T-cell (primary cell): ENCODE measurements around the gene ABCC1. TPM values are rescaled to one million over a fixed set of nuclear protein-coding genes. Genes with fewer than 3 reads are reported as not detected.

Experiments
- ATAC-seq, 4 experiments: fragments of 200-7000 bp in 3 of 4; fragments of 150-1000 bp in 1 of 4; cut with Tn5 transposase; replicated peaks in 1 of 4; 1 replicate in 3 of 4; 2 replicates in 1 of 4; pipeline ENCODE4 v1.10.0; 2021; ENCODE audit warnings: moderate library complexity in 3 of 4, mild to moderate bottlenecking in 2 of 4, moderate number of reproducible peaks in 1 of 4
- CTCF ChIA-PET, 2 donors: fragments of 300-600 bp; sonication (Branson Sonifier 250); formaldehyde crosslinking; loops; one replicate each; lab custom pipeline; 2022; ENCODE audit warnings: antibody characterized with exemption in 2 of 2; lab: Charles Lee
- POLR2A ChIA-PET, 2 donors: fragments of 300-600 bp; sonication (Branson Sonifier 250); formaldehyde crosslinking; loops; one replicate each; lab custom pipeline; 2022; ENCODE audit warnings: antibody characterized with exemption in 2 of 2; lab: Charles Lee
- DNase-seq, 35 experiments: peaks; one replicate each; pipeline versions ENCODE4 v3.0.0 to v3.0.0-alpha.2; 2013 to 2023
- H3K27ac ChIP-seq: one replicate; pipeline ENCODE4 v1.5.1; 2013; ENCODE audit warnings: low read length
- H3K27me3 ChIP-seq, 2 experiments: replicated peaks in 1 of 2; 1 replicate in 1 of 2; 2 replicates in 1 of 2; pipeline versions ENCODE4 v1.6.1 to v1.7.0; 2013; ENCODE audit warnings: low read length in 1 of 2, mixed read lengths in 1 of 2; ENCODE audit not compliant: control insufficient read depth in 2 of 2, insufficient read depth in 2 of 2; ENCODE audit errors: extremely low read depth in 1 of 2
- H3K36me3 ChIP-seq, 2 donors: 1 replicate in 1 of 2; 2 replicates in 1 of 2; pipeline versions ENCODE4 v1.6.1 to v1.7.0; 2013; ENCODE audit warnings: low read length in 1 of 2; ENCODE audit not compliant: control insufficient read depth in 2 of 2, insufficient read depth in 1 of 2; ENCODE audit errors: extremely low read depth in 1 of 2
- H3K4me1 ChIP-seq, 2 experiments: 1 replicate in 1 of 2; 2 replicates in 1 of 2; pipeline versions ENCODE4 v1.6.1 to v1.7.0; 2013; ENCODE audit warnings: low read length in 2 of 2, mixed read lengths in 1 of 2; ENCODE audit not compliant: insufficient read depth in 2 of 2, control insufficient read depth in 1 of 2; ENCODE audit errors: extremely low read depth in 1 of 2
- H3K4me3 ChIP-seq, 2 donors: 1 replicate in 1 of 2; 2 replicates in 1 of 2; pipeline versions ENCODE4 v1.5.1 to v1.7.0; 2013; ENCODE audit warnings: mild to moderate bottlenecking in 2 of 2, low read length in 1 of 2, moderate library complexity in 1 of 2; ENCODE audit not compliant: control insufficient read depth in 1 of 2; ENCODE audit errors: extremely low read depth in 1 of 2
- H3K9me3 ChIP-seq: 2 replicates; pipeline ENCODE4 v1.7.0; 2013
- H3K27ac Mint-ChIP-seq, 2 donors: one replicate each; pipeline ENCODE4 v1.8.0; 2020 to 2021; ENCODE audit warnings: mild to moderate bottlenecking in 2 of 2, mixed read lengths in 2 of 2
- H3K27me3 Mint-ChIP-seq, 2 donors: one replicate each; pipeline ENCODE4 v1.8.0; 2021 to 2022; ENCODE audit warnings: mixed read lengths in 2 of 2
- H3K36me3 Mint-ChIP-seq: one replicate; pipeline ENCODE4 v1.8.0; 2021; ENCODE audit warnings: mixed read lengths
- H3K4me1 Mint-ChIP-seq, 3 donors: one replicate each; pipeline ENCODE4 v1.8.0; 2020 to 2022; ENCODE audit warnings: mixed read lengths in 3 of 3, mild to moderate bottlenecking in 1 of 3
- H3K4me3 Mint-ChIP-seq, 3 donors: one replicate each; pipeline ENCODE4 v1.8.0; 2020 to 2022; ENCODE audit warnings: mild to moderate bottlenecking in 3 of 3, mixed read lengths in 3 of 3, moderate library complexity in 3 of 3
- H3K9me3 Mint-ChIP-seq, 3 donors: one replicate each; pipeline ENCODE4 v1.8.0; 2020 to 2022; ENCODE audit warnings: mixed read lengths in 3 of 3
- WGBS: methylation state at CpG from one replicate; pipeline ENCODE4 v1.1.5; 2013; ENCODE audit warnings: missing lambda C conversion rate; ENCODE audit not compliant: insufficient coverage; 5-methylcytosine and 5-hydroxymethylcytosine counted together
- total RNA-seq, 35 experiments: library from RNA in 6 of 35; stranded (reverse) in 6 of 35; fragments of 120-200 nt in 1 of 35; gene quantifications; one replicate each; pipeline versions ENCODE4 v1.2.1 to v1.2.4 and lab custom pipeline; 2013 to 2026

Gene ABCC1
- total RNA-seq, 5 donors from 2014 or later (not counting 1 experiment from before 2014, with no cell fraction given), result 59.4 to 68.1 (median 63.0) TPM

DNA sequence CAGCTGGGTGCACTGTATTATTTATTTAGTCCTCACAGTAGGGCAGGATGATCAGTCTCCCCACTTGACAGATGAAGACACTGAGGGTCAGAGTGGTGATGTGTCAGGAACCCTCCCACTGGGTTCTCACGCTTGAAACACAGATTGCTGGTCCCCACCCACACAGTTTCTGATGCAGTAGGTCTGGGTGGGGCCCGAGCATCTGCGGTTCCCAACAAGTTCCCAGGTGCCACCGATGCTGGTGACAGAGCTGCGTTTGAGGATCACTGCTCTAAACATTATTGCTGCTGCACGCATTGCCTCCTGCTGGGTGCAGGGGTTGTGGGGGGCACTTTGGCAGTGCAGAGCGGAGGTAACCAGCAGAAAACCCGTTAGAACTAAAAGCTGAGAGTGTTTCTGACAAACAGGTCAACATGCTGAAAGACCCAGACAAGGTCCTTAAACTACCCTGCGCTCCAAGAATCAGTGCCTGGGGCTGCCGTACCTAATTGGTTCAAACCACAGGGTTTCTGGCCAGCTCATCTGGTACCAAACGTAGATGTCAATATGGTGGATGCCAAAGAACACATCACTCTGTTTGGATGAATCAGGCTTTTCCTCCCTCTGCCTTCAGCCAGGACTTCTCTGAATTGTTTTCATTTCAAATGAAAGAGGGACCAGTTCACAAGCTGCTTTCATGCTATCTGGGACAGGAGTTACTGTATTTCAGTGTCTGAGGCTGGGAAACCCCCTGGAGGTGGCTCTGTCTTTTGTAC is 76.0 kb downstream of the ABCC1 start:
- H3K36me3 Mint-ChIP-seq, result peaks cover 34% of the 10 kb centered on the region
- CTCF ChIA-PET, result interaction anchor here (0.5 to 1.5 kb wide), 3 partner anchors 75 to 158 kb away, joined by 3 to 7 read pairs (median 6); no protein-coding TSS in a partner anchor

DNA sequence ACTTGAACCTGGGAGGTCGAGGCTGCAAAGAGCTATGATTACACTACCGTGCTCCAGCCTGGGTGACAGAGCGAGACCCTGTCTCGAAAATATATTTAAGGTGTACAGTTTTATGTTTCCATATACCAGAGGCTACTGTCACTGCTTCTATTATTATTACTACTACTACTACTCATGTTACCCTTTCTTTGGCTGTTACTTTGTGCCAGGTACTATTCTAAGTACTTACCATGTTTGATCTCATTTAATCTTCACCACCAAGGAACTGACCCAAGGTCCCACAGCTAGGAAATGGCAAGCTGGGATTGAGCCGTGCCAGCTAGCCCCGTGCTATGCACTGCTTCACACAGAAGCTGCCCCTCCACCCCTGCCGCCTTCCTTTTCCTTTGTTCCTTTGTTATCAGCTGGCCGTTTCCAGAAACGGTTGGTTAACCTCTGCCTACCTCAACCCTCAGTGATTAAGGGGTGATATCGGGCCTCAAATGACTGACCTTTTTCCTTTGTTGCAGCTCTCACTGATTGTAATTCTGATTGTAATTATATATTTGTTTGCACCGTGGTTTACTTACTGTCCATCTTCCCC is 78.4 kb downstream of the ABCC1 start:
- Histone ChIP-seq H3K4me3 (no peak overlapping the region), H3K27ac (no peak overlapping the region), H3K9me3 (no peaks in the 10 kb centered on the region), H3K36me3 (peaks cover 5 to 17% of the 10 kb centered on the region in 2 donors), H3K4me1 (peaks cover 0 to 29% of the 10 kb centered on the region in 2 experiments), H3K27me3 (no peaks in the 10 kb centered on the region)
- 100% methylated on average over 2 of the region's 11 CpGs for WGBS
- DNase-seq (no peak), ATAC-seq (no peak)
- H3K27me3 Mint-ChIP-seq, result no peaks in the 10 kb centered on the region
- ChIA-PET CTCF (no interaction called here), POLR2A (no interaction called here)
- no peaks in the 10 kb centered on the region for H3K9me3 Mint-ChIP-seq
- peak overlapping the region; percentile 27 to 44 for H3K27ac Mint-ChIP-seq
- H3K4me3 Mint-ChIP-seq, result no peak overlapping the region
- peaks cover 28% of the 10 kb centered on the region for H3K36me3 Mint-ChIP-seq
- peaks cover 30 to 53% (median 33%) of the 10 kb centered on the region in 3 donors for H3K4me1 Mint-ChIP-seq

More for the DNA sequence above, 76.0 kb downstream of the ABCC1 start:
- peaks cover 23 to 51% (median 30%) of the 10 kb centered on the region in 3 donors for H3K4me1 Mint-ChIP-seq
- H3K27ac ChIP-seq, result peak overlapping the region; percentile 70
- no peaks in the 10 kb centered on the region for H3K9me3 ChIP-seq
- ATAC-seq (peak; percentile 56 to 84 (median 76)), DNase-seq (peak in 34 of 35 experiments; percentile 13 to 72 (median 32))
- H3K4me3 Mint-ChIP-seq, result peak overlapping the region in 2 of 3 donors; percentile 25 to 45
- H3K27me3 Mint-ChIP-seq, result no peaks in the 10 kb centered on the region
- H3K4me3 ChIP-seq, result no peak overlapping the region
- WGBS, result 44% methylated on average over 9 of the region's 11 CpGs
- POLR2A ChIA-PET, result interaction anchor here (0.6 to 0.7 kb wide), 3 partner anchors 32 to 85 kb away, joined by 3 to 7 read pairs (median 4); no protein-coding TSS in a partner anchor
- H3K27ac Mint-ChIP-seq, result peak overlapping the region; percentile 86 to 93
- peaks cover 16 to 20% of the 10 kb centered on the region in 2 donors for H3K36me3 ChIP-seq
- no peaks in the 10 kb centered on the region for H3K27me3 ChIP-seq
- no peaks in the 10 kb centered on the region for H3K9me3 Mint-ChIP-seq
- H3K4me1 ChIP-seq, result peaks cover 0 to 27% of the 10 kb centered on the region in 2 experiments

DNA sequence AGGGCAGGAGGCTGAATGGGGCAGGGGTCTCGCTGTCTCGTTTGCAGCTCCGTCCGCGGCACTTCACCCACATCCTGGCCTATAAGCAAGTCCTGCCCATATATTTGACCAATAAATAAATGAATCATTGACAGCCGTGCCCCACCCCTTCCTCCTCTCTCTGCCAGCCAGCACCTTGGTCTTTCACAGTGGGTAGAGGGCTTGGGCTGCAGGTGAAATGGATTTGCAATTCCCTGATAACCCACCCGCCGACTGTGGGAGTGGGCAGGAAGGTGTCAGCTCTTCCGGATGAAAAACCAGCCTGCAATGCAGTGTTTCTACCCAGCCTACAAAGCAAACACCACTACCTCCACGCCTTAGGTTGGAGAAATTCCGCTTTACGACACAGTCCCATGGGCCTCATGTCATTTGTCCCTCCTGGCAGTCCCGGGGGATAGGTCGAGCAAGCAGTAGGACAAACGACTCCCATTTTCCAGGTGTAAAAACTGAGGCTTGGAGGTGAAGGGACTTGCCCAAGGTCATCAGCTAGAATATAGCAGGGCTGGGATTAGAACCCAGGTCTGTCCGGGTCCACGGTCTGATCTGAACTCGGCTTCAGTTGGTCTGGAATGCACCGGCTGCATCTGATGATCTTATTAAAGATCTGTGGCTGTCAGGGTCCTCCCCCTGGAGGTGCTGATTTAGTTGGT is 79.0 kb downstream of the ABCC1 start:
- Histone ChIP-seq H3K4me1 (peaks cover 0 to 35% of the 10 kb centered on the region in 2 experiments), H3K27me3 (no peaks in the 10 kb centered on the region), H3K4me3 (no peak overlapping the region), H3K9me3 (no peaks in the 10 kb centered on the region), H3K27ac (no peak overlapping the region), H3K36me3 (peaks cover 4 to 17% of the 10 kb centered on the region in 2 donors)
- WGBS, result 99% methylated on average over 9 of the region's 19 CpGs
- Mint-ChIP-seq H3K27me3 (no peaks in the 10 kb centered on the region), H3K27ac (peak overlapping the region; percentile 6 to 51), H3K4me3 (no peak overlapping the region), H3K36me3 (peaks cover 21% of the 10 kb centered on the region), H3K9me3 (no peaks in the 10 kb centered on the region), H3K4me1 (peaks cover 36 to 55% (median 37%) of the 10 kb centered on the region in 3 donors)
- DNase-seq (no peak), ATAC-seq (no peak)
- ChIA-PET POLR2A (no interaction called here), CTCF (no interaction called here)

DNA sequence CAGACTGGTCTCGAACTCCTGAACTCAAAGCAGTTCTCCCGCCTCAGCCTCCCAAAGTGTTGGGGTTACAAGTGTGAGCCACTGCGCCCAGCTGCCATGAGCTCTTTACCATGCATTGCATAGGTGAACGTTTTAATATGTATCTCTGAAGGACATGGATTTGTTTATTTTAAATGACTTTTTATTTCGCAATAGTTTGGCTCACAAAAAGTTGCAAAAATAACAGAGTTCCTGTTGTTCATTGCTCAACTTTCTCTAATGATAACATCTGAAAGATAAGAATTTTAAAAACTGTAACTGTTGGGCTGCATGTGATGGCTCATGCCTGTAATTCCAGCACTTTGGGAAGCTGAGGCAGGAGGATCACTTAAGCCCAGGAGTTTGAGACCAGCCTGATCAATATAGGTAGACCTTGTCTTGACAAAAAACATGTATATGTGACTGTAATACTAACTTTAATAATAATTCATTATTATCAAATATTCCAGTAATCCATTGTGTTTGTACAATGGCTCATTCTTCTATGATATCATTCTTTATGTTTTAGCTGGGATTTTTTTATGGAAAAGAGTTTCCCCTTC is 80.1 kb downstream of the ABCC1 start:
- H3K9me3 Mint-ChIP-seq, result no peaks in the 10 kb centered on the region

DNA sequence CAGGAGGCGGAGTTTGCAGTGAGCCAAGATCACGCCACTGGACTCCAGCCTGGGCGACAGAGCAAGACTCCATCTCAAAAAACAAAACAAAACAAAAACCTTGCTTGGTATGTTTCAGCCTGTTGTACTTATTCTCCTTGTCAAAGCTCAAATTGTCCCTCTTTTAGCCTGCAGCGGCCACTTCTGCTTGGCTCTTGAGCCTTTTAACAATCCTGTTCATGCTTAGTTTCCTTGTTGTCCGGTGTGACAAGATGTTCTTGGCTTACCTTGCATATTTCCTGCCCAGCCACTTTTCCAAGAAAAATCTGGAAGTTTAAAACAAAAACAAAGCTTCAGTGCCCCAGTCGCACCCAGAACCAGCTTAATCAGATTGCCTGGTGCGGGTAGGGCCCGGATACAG is 81.0 kb downstream of the ABCC1 start:
- no peak overlapping the region for H3K27ac Mint-ChIP-seq
- Histone ChIP-seq H3K4me1 (peaks cover 0 to 32% of the 10 kb centered on the region in 2 experiments), H3K4me3 (no peak overlapping the region), H3K9me3 (no peaks in the 10 kb centered on the region), H3K36me3 (peaks cover 8 to 17% of the 10 kb centered on the region in 2 donors), H3K27ac (no peak overlapping the region), H3K27me3 (no peaks in the 10 kb centered on the region)
- peaks cover 10% of the 10 kb centered on the region for H3K36me3 Mint-ChIP-seq
- ChIA-PET CTCF (no interaction called here), POLR2A (interaction anchor here in 1 of 2 donors (0.8 kb wide), 1 partner anchor 142 kb away, joined by 4 read pairs; the partner anchor contains the start of gene CEP20)
- ATAC-seq, result no peak
- no peak overlapping the region for H3K4me3 Mint-ChIP-seq
- no peak for DNase-seq
- WGBS, result 94% methylated on average over 5 of the region's 8 CpGs
- peaks cover 26 to 45% (median 27%) of the 10 kb centered on the region in 3 donors for H3K4me1 Mint-ChIP-seq
- H3K9me3 Mint-ChIP-seq, result no peaks in the 10 kb centered on the region
- H3K27me3 Mint-ChIP-seq, result no peaks in the 10 kb centered on the region

More for the DNA sequence above, 80.1 kb downstream of the ABCC1 start:
- Histone ChIP-seq H3K4me1 (peaks cover 0 to 41% of the 10 kb centered on the region in 2 experiments), H3K36me3 (peaks cover 4 to 17% of the 10 kb centered on the region in 2 donors), H3K27me3 (no peaks in the 10 kb centered on the region), H3K9me3 (no peaks in the 10 kb centered on the region), H3K27ac (no peak overlapping the region), H3K4me3 (no peak overlapping the region)
- DNase-seq (no peak), ATAC-seq (no peak)
- ChIA-PET CTCF (no interaction called here), POLR2A (interaction anchor here in 1 of 2 donors (0.7 kb wide), 1 partner anchor 439 kb away, joined by 3 read pairs; no protein-coding TSS in a partner anchor)
- Mint-ChIP-seq H3K27ac (peak overlapping the region in 1 of 2 donors; percentile 15), H3K36me3 (peaks cover 14% of the 10 kb centered on the region), H3K4me3 (no peak overlapping the region), H3K27me3 (no peaks in the 10 kb centered on the region), H3K4me1 (peaks cover 36 to 54% (median 37%) of the 10 kb centered on the region in 3 donors)
- 100% methylated on average over 1 of the region's 5 CpGs for WGBS
